H1 (cell line): ENCODE measurements around the gene TEAD1. TPM values are rescaled to one million over a fixed set of nuclear protein-coding genes. Genes with fewer than 3 reads are reported as not detected.

ENCODE experiments used
- CTCF ChIA-PET: fragments of 300-600 bp; sonication (Branson Sonifier 250); formaldehyde crosslinking; loops from one replicate; lab custom pipeline; 2021; ENCODE audit not compliant: partially characterized antibody; lab: Charles Lee
- POLR2A ChIA-PET: fragments of 300-600 bp; sonication (Branson Sonifier 250); formaldehyde crosslinking; loops from one replicate; lab custom pipeline; 2021; ENCODE audit warnings: inconsistent platforms; ENCODE audit not compliant: partially characterized antibody; lab: Charles Lee
- DNase-seq, 2 experiments: peaks; one replicate each; pipeline versions ENCODE4 v3.0.0 to v3.0.0-alpha.2; 2010 to 2022; ENCODE audit warnings: low spot score in 2 of 2, low read depth in 1 of 2, mixed read lengths in 1 of 2
- FAIRE-seq: peaks from 2 replicates; lab custom pipeline; 2011; peaks lifted over from hg19 to GRCh38; lab: Jason Lieb, UNC
- H2AFZ ChIP-seq: 2 replicates; pipeline ENCODE4 v1.8.1; 2012; ENCODE audit warnings: low read length, inconsistent platforms
- H2AK5ac ChIP-seq: 2 replicates; pipeline ENCODE4 v1.6.1; 2013; ENCODE audit warnings: low read depth, low read length
- H2BK120ac ChIP-seq: replicated peaks from 2 replicates; pipeline ENCODE3; 2013; ENCODE audit warnings: low read depth, low read length, inconsistent platforms
- H2BK12ac ChIP-seq: 2 replicates; pipeline ENCODE4 v1.6.1; 2013; ENCODE audit warnings: low read depth, low read length
- H2BK15ac ChIP-seq: 2 replicates; pipeline ENCODE4 v1.6.1; 2013; ENCODE audit warnings: low read length
- H2BK20ac ChIP-seq: 2 replicates; pipeline ENCODE4 v1.6.1; 2013; ENCODE audit warnings: low read length
- H2BK5ac ChIP-seq: 2 replicates; pipeline ENCODE4 v1.6.1; 2013; ENCODE audit warnings: low read depth, low read length
- H3K14ac ChIP-seq: 2 replicates; pipeline ENCODE4 v1.6.1; 2013; ENCODE audit warnings: inconsistent platforms; ENCODE audit not compliant: insufficient read length
- H3K18ac ChIP-seq: 2 replicates; pipeline ENCODE4 v1.6.1; 2013; ENCODE audit warnings: low read length; ENCODE audit errors: extremely low read depth
- H3K23ac ChIP-seq: 2 replicates; pipeline ENCODE4 v1.6.1; 2013; ENCODE audit warnings: inconsistent platforms; ENCODE audit not compliant: insufficient read length
- H3K23me2 ChIP-seq: 2 replicates; pipeline ENCODE4 v1.6.1; 2013; ENCODE audit warnings: low read depth, low read length
- H3K27ac ChIP-seq: 2 replicates; pipeline ENCODE4 v1.6.1; 2011; ENCODE audit warnings: low read depth, low read length, inconsistent platforms
- H3K27me3 ChIP-seq, 4 experiments: replicated peaks in 1 of 4; 1 replicate in 1 of 4; 2 replicates in 3 of 4; pipeline versions ENCODE4 v1.6.1 to v1.8.1; 2011 to 2013; ENCODE audit warnings: low read length in 3 of 4, mild to moderate bottlenecking in 3 of 4, inconsistent platforms in 2 of 4, mixed read lengths in 2 of 4, moderate library complexity in 1 of 4; ENCODE audit not compliant: control insufficient read depth in 3 of 4, insufficient read depth in 3 of 4; ENCODE audit errors: extremely low read depth in 1 of 4
- H3K36me3 ChIP-seq, 4 experiments: 2 replicates each; pipeline versions ENCODE4 v1.6.1 to v1.8.1; 2011 to 2013; ENCODE audit warnings: mild to moderate bottlenecking in 4 of 4, low read length in 3 of 4, moderate library complexity in 2 of 4, control low read depth in 1 of 4, inconsistent platforms in 1 of 4; ENCODE audit not compliant: insufficient read depth in 4 of 4, control insufficient read depth in 2 of 4
- H3K4ac ChIP-seq: replicated peaks from 2 replicates; pipeline ENCODE3; 2013; ENCODE audit warnings: low read length, low read depth, mixed read lengths, inconsistent platforms; ENCODE audit not compliant: insufficient read length
- H3K4me1 ChIP-seq, 4 experiments: replicated peaks in 1 of 4; 1 replicate in 1 of 4; 2 replicates in 3 of 4; pipeline versions ENCODE4 v1.6.1 to v1.8.1; 2011 to 2013; ENCODE audit warnings: low read length in 3 of 4, inconsistent platforms in 2 of 4, mixed read lengths in 1 of 4; ENCODE audit not compliant: insufficient read depth in 4 of 4, control insufficient read depth in 3 of 4
- H3K4me2 ChIP-seq, 2 experiments: 2 replicates each; pipeline versions ENCODE4 v1.6.1 to v1.8.1; 2011 to 2013; ENCODE audit warnings: low read depth in 2 of 2, low read length in 2 of 2, control low read depth in 1 of 2, inconsistent platforms in 1 of 2, mild to moderate bottlenecking in 1 of 2; ENCODE audit not compliant: insufficient read depth in 1 of 2
- H3K4me3 ChIP-seq, 4 experiments: fragments of 200-600, 300-600 bp in 1 of 4; sonication (generic), shearing (Covaris generic), sonication (Bioruptor Twin) in 1 of 4; 2 replicates each; pipeline versions ENCODE4 v1.5.1 to v1.8.1; 2011 to 2016; ENCODE audit warnings: low read length in 4 of 4, low read depth in 3 of 4, control low read depth in 2 of 4, inconsistent platforms in 2 of 4, mild to moderate bottlenecking in 2 of 4, mixed read lengths in 1 of 4, moderate library complexity in 1 of 4; ENCODE audit not compliant: insufficient read depth in 2 of 4; ENCODE audit errors: extremely low read depth in 1 of 4
- H3K56ac ChIP-seq: replicated peaks from 2 replicates; pipeline ENCODE3; 2013; ENCODE audit warnings: low read depth, mild to moderate bottlenecking, mixed read lengths, low read length, inconsistent platforms; ENCODE audit not compliant: insufficient read length
- H3K79me1 ChIP-seq: 2 replicates; pipeline ENCODE4 v1.6.1; 2013; ENCODE audit warnings: low read depth, low read length, control low read depth
- H3K79me2 ChIP-seq, 2 experiments: 2 replicates each; pipeline versions ENCODE4 v1.6.1 to v1.8.1; 2012 to 2013; ENCODE audit warnings: low read length in 2 of 2, mild to moderate bottlenecking in 2 of 2, inconsistent platforms in 1 of 2; ENCODE audit not compliant: insufficient read depth in 2 of 2, control insufficient read depth in 1 of 2
- H3K9ac ChIP-seq, 4 experiments: replicated peaks in 1 of 4; 1 replicate in 1 of 4; 2 replicates in 3 of 4; pipeline versions ENCODE4 v1.6.1 to v1.8.1; 2011 to 2013; ENCODE audit warnings: low read depth in 3 of 4, low read length in 3 of 4, control low read depth in 2 of 4, mild to moderate bottlenecking in 2 of 4, moderate library complexity in 2 of 4, inconsistent platforms in 1 of 4; ENCODE audit errors: extremely low read depth in 1 of 4
- H3K9me3 ChIP-seq, 2 experiments: 2 replicates each; pipeline versions ENCODE4 v1.6.1 to v1.8.1; 2012 to 2013; ENCODE audit warnings: mild to moderate bottlenecking in 2 of 2, moderate library complexity in 2 of 2, control low read depth in 1 of 2, inconsistent platforms in 1 of 2, low read depth in 1 of 2, low read length in 1 of 2, mixed read lengths in 1 of 2; ENCODE audit not compliant: insufficient read depth in 2 of 2
- H4K20me1 ChIP-seq, 2 experiments: replicated peaks in 1 of 2; 2 replicates each; pipeline versions ENCODE3 to v1.8.1; 2011 to 2013; ENCODE audit warnings: inconsistent platforms in 2 of 2, low read length in 2 of 2, mild to moderate bottlenecking in 1 of 2; ENCODE audit not compliant: insufficient read depth in 2 of 2, control insufficient read depth in 1 of 2
- H4K5ac ChIP-seq: 2 replicates; pipeline ENCODE4 v1.6.1; 2013; ENCODE audit warnings: low read length, low read depth, mixed read lengths, inconsistent platforms; ENCODE audit not compliant: insufficient read length
- H4K8ac ChIP-seq: 2 replicates; pipeline ENCODE4 v1.8.0; 2013; ENCODE audit warnings: mild to moderate bottlenecking, moderate library complexity, low read length, inconsistent platforms; ENCODE audit not compliant: insufficient read depth; ENCODE audit errors: extremely low read depth
- H4K91ac ChIP-seq: replicated peaks from 2 replicates; pipeline ENCODE3; 2013; ENCODE audit warnings: low read length, mixed read lengths, inconsistent platforms; ENCODE audit not compliant: insufficient read length
- CEBPB ChIP-seq: IDR thresholded peaks from 2 replicates; pipeline ENCODE4 v1.6.1; 2012; ENCODE audit warnings: low read depth, low read length
- HDAC2 ChIP-seq, 2 experiments: fragments of 300-600 bp in 1 of 2; sonication (generic) in 1 of 2; IDR thresholded peaks; 2 replicates each; pipeline ENCODE4 v1.6.1; 2011 to 2012; ENCODE audit warnings: low read depth in 2 of 2, low read length in 2 of 2, mild to moderate bottlenecking in 2 of 2, moderate library complexity in 2 of 2, borderline replicate concordance in 1 of 2, inconsistent platforms in 1 of 2
- HDAC6 ChIP-seq: IDR thresholded peaks from one replicate; pipeline ENCODE4 v1.7.1; 2012; ENCODE audit warnings: low read depth, mild to moderate bottlenecking, inconsistent platforms, low read length, moderate library complexity
- POLR2A ChIP-seq, 2 experiments: IDR thresholded peaks; 1 replicate in 1 of 2; 2 replicates in 1 of 2; pipeline ENCODE4 v1.6.1; 2011; ENCODE audit warnings: low read depth in 2 of 2, low read length in 2 of 2, mild to moderate bottlenecking in 2 of 2; ENCODE audit errors: control extremely low read depth in 1 of 2
- USF2 ChIP-seq: IDR thresholded peaks from 2 replicates; pipeline ENCODE4 v1.6.1; 2011; ENCODE audit warnings: low read length, improper control_type of control experiment
- WGBS, 2 experiments: shearing (Covaris generic) in 1 of 2; methylation state at CpG; one replicate each; pipeline versions ENCODE4 v1.1.6 to v1.1.7; 2013 to 2015; ENCODE audit warnings: low lambda C conversion rate in 2 of 2, mixed read lengths in 2 of 2, inconsistent platforms in 1 of 2, low coverage in 1 of 2, missing lambda C conversion rate in 1 of 2; ENCODE audit not compliant: insufficient replicate concordance in 2 of 2, insufficient coverage in 1 of 2, insufficient read length in 1 of 2; ENCODE audit errors: extremely low coverage in 1 of 2, missing lambda C conversion rate in 1 of 2; 5-methylcytosine and 5-hydroxymethylcytosine counted together
- polyA plus RNA-seq, 7 experiments: library from polyadenylated mRNA; depleted of rRNA in 3 of 7; stranded (reverse) in 5 of 7; unstranded in 2 of 7; fragments of >200 nt in 5 of 7; fragments of 200-250 nt in 2 of 7; gene quantifications; 1 replicate in 5 of 7; 2 replicates in 1 of 7; 4 replicates in 1 of 7; pipeline versions ENCODE4 v1.2.1 to v1.2.3, GENCODE V29; 2011 to 2013; ENCODE audit warnings: missing spikeins in 2 of 7, mixed read lengths in 2 of 7
- total RNA-seq: library from RNA; stranded (reverse); fragmentation: NEBNext Ultra II Directional; extraction: Animal tissue kit (Norgen Biotek cat#: 25700); gene quantifications from 2 replicates; pipeline ENCODE4 v1.2.1, GENCODE V29; 2021

The TEAD1 gene
- total and polyA plus RNA-seq, 2 of the 8 experiments (the other 6 are each of a cell fraction or from before 2014, with no cell fraction given) = 15.6 to 67.4 TPM

- no peak overlapping the region for H3K14ac ChIP-seq
- no peak for FAIRE-seq
Measured at GRCh38 chr11:12856338-12856737, 182.1 kb downstream of the TEAD1 start.

More at GRCh38 chr11:12856338-12856737, 182.1 kb downstream of the TEAD1 start:
- Histone ChIP-seq H2BK20ac (no peak overlapping the region), H3K79me2 (peaks cover 0 to 65% of the 10 kb centered on the region in 2 experiments; a peak in 2 of 4 replicates), H3K79me1 (peaks cover 5% of the 10 kb centered on the region; the same call in 1 of the 2 replicates), H2BK12ac (no peak overlapping the region), H3K36me3 (no peaks in the 10 kb centered on the region), H2AK5ac (no peak overlapping the region; the same call in 1 of the 2 replicates), H2AFZ (no peak overlapping the region), H3K4me1 (peaks cover 0 to 7% (median 3%) of the 10 kb centered on the region in 4 experiments; a peak in 1 of 7 replicates), H3K23ac (no peak overlapping the region), H3K9me3 (no peaks in the 10 kb centered on the region), H4K8ac (no peak overlapping the region), H4K5ac (no peak overlapping the region), H3K4ac (no peak overlapping the region), H3K4me2 (no peak overlapping the region), H2BK120ac (no peak overlapping the region), H3K4me3 (no peak overlapping the region), H3K56ac (no peak overlapping the region), H3K23me2 (no peaks in the 10 kb centered on the region; the same call in 1 of the 2 replicates), H2BK5ac (0 out of 2 replicates have a peak overlapping the region, but pooled peaks have one; percentile 38), H3K27ac (no peak overlapping the region), H3K27me3 (no peaks in the 10 kb centered on the region), H4K91ac (no peak overlapping the region), H2BK15ac (no peak overlapping the region), H4K20me1 (no peaks in the 10 kb centered on the region), H3K18ac (no peak overlapping the region), H3K9ac (no peak overlapping the region)
- ChIA-PET CTCF (interaction anchor here (1.1 to 2.9 kb wide), 7 partner anchors 8 to 257 kb away, joined by 4 to 9 read pairs (median 4); no protein-coding TSS in a partner anchor), POLR2A (interaction anchor here (1.0 kb wide), 1 partner anchor 56 kb away, joined by 3 read pairs; no protein-coding TSS in a partner anchor)
- TF ChIP-seq CEBPB = no peak
- TF ChIP-seq HDAC2 (IDR thresholded peaks at IDR 0.05; ENCODE audit: borderline replicate concordance in 1 of 2, low read depth in 2 of 2, low read length in 2 of 2) = no peak
- no peak for TF ChIP-seq POLR2A (IDR thresholded peaks at IDR 0.05; ENCODE audit: control extremely low read depth in 1 of 2, low read depth in 2 of 2, low read length in 2 of 2)
- no peak for TF ChIP-seq USF2
- no peak for TF ChIP-seq HDAC6
- no peak for DNase-seq
- 79% methylated on average over 3 of the region's 3 CpGs; no CpG with 5 or more reads in 1 of the 2 experiments for WGBS, 2 experiments
